CD14-positive monocyte (primary cell): ENCODE results near the gene MAPRE3. TPM values are rescaled to one million over a fixed set of nuclear protein-coding genes. Genes with fewer than 3 reads are reported as not detected.

Source experiments
- DNase-seq, 3 donors: peaks; one replicate each; pipeline ENCODE4 v3.0.0-alpha.2; 2011 to 2022
- H2AFZ ChIP-seq: 2 replicates; pipeline ENCODE4 v1.6.0; 2012; ENCODE audit warnings: mild to moderate bottlenecking, low read depth, low read length, inconsistent platforms; ENCODE audit not compliant: insufficient read depth, poor library complexity, severe bottlenecking
- H3K27ac ChIP-seq, 2 donors: 1 replicate in 1 of 2; 2 replicates in 1 of 2; pipeline ENCODE4 v1.5.1; 2012 to 2013; ENCODE audit warnings: low read length in 2 of 2, control low read depth in 1 of 2, inconsistent platforms in 1 of 2, low read depth in 1 of 2, mild to moderate bottlenecking in 1 of 2
- H3K27me3 ChIP-seq, 2 donors: one replicate each; pipeline versions ENCODE4 v1.6.0 to v1.6.1; 2011 to 2013; ENCODE audit warnings: low read length in 2 of 2; ENCODE audit not compliant: control insufficient read depth in 2 of 2, insufficient read depth in 2 of 2
- H3K36me3 ChIP-seq, 2 donors: replicated peaks in 1 of 2; 1 replicate in 1 of 2; 2 replicates in 1 of 2; pipeline versions ENCODE4 v1.5.1 to v1.6.1; 2012 to 2013; ENCODE audit warnings: low read length in 2 of 2, control low read depth in 1 of 2, inconsistent platforms in 1 of 2, mild to moderate bottlenecking in 1 of 2; ENCODE audit not compliant: insufficient read depth in 2 of 2, control insufficient read depth in 1 of 2
- H3K4me1 ChIP-seq, 2 donors: 1 replicate in 1 of 2; 2 replicates in 1 of 2; pipeline versions ENCODE4 v1.5.1 to v1.6.1; 2012 to 2013; ENCODE audit warnings: low read length in 2 of 2, control low read depth in 1 of 2, inconsistent platforms in 1 of 2, mild to moderate bottlenecking in 1 of 2, moderate library complexity in 1 of 2; ENCODE audit not compliant: insufficient read depth in 2 of 2, control insufficient read depth in 1 of 2
- H3K4me2 ChIP-seq: replicated peaks from 2 replicates; pipeline ENCODE3; 2012; ENCODE audit warnings: low read length, moderate library complexity, mild to moderate bottlenecking; ENCODE audit not compliant: poor library complexity, severe bottlenecking; ENCODE audit errors: extremely low read depth
- H3K4me3 ChIP-seq, 3 experiments: fragments of 200-600 bp in 1 of 3; sonication (generic) in 1 of 3; replicated peaks in 1 of 3; 1 replicate in 2 of 3; 2 replicates in 1 of 3; pipeline ENCODE4 v1.5.1; 2011 to 2013; ENCODE audit warnings: low read length in 3 of 3, mild to moderate bottlenecking in 3 of 3, control low read depth in 2 of 3, low read depth in 2 of 3, inconsistent platforms in 1 of 3, moderate library complexity in 1 of 3
- H3K79me2 ChIP-seq: 2 replicates; pipeline ENCODE4 v1.6.0; 2012; ENCODE audit warnings: mild to moderate bottlenecking, control low read depth, inconsistent platforms, low read length, moderate library complexity; ENCODE audit not compliant: insufficient read depth
- H3K9ac ChIP-seq: 2 replicates; pipeline ENCODE4 v1.6.0; 2017; ENCODE audit warnings: low read length, mild to moderate bottlenecking; ENCODE audit not compliant: insufficient read depth, poor library complexity, severe bottlenecking
- H3K9me3 ChIP-seq, 2 donors: replicated peaks in 1 of 2; 1 replicate in 1 of 2; 2 replicates in 1 of 2; pipeline versions ENCODE4 v1.5.1 to v1.6.1; 2012 to 2013; ENCODE audit warnings: low read length in 2 of 2, control low read depth in 1 of 2; ENCODE audit not compliant: control insufficient read depth in 1 of 2, insufficient read depth in 1 of 2
- H4K20me1 ChIP-seq: 2 replicates; pipeline ENCODE4 v1.6.0; 2012; ENCODE audit warnings: mild to moderate bottlenecking, low read length, control low read depth, moderate library complexity; ENCODE audit not compliant: insufficient read depth
- H3K27ac Mint-ChIP-seq, 7 donors: one replicate each; pipeline ENCODE4 v1.8.0; 2020; ENCODE audit warnings: mild to moderate bottlenecking in 7 of 7, mixed read lengths in 7 of 7, moderate library complexity in 6 of 7, inconsistent platforms in 2 of 7
- H3K27me3 Mint-ChIP-seq, 3 donors: one replicate each; pipeline ENCODE4 v1.8.0; 2021 to 2022; ENCODE audit warnings: low read depth in 3 of 3, mild to moderate bottlenecking in 3 of 3, mixed read lengths in 3 of 3, moderate library complexity in 3 of 3, inconsistent platforms in 1 of 3
- H3K36me3 Mint-ChIP-seq, 2 donors: one replicate each; pipeline ENCODE4 v1.8.0; 2020; ENCODE audit warnings: mixed read lengths in 2 of 2, inconsistent platforms in 1 of 2, mild to moderate bottlenecking in 1 of 2
- H3K4me1 Mint-ChIP-seq: one replicate; pipeline ENCODE4 v1.8.0; 2020; ENCODE audit warnings: mild to moderate bottlenecking, mixed read lengths
- H3K4me3 Mint-ChIP-seq, 2 donors: one replicate each; pipeline ENCODE4 v1.8.0; 2020; ENCODE audit warnings: mild to moderate bottlenecking in 2 of 2, mixed read lengths in 2 of 2, moderate library complexity in 1 of 2
- H3K9me3 Mint-ChIP-seq, 7 donors: one replicate each; pipeline ENCODE4 v1.8.0; 2020 to 2022; ENCODE audit warnings: mixed read lengths in 7 of 7, mild to moderate bottlenecking in 6 of 7, moderate library complexity in 6 of 7, inconsistent platforms in 2 of 7
- CTCF ChIP-seq: fragments of 200-600 bp; IDR thresholded peaks from one replicate; pipeline ENCODE4 v1.8.0; 2022; ENCODE audit warnings: antibody characterized with exemption, mild to moderate bottlenecking
- WGBS: methylation state at CpG from one replicate; pipeline ENCODE4 v1.1.5; 2013; ENCODE audit warnings: missing lambda C conversion rate; ENCODE audit not compliant: insufficient coverage; 5-methylcytosine and 5-hydroxymethylcytosine counted together
- intact Hi-C, 2 donors: fragments of 100-400 bp; cut with micrococcal nuclease; formaldehyde crosslinking; loops; one replicate each; pipeline versions ENCODE4 v1.15.0 to v1.15.1; 2023
- polyA plus RNA-seq, 3 donors: library from polyadenylated mRNA; depleted of rRNA in 1 of 3; unstranded in 2 of 3; stranded (reverse) in 1 of 3; fragments of 300-500 nt in 2 of 3; fragments of >200 nt in 1 of 3; fragmentation: Illumina TruSeq in 2 of 3; gene quantifications; 1 replicate in 2 of 3; 2 replicates in 1 of 3; pipeline ENCODE4 v1.2.3, GENCODE V29; 2012 to 2021

The MAPRE3 gene
- polyA plus RNA-seq, 3 donors, result 2.4 to 14.4 (median 3.5) TPM

DNA sequence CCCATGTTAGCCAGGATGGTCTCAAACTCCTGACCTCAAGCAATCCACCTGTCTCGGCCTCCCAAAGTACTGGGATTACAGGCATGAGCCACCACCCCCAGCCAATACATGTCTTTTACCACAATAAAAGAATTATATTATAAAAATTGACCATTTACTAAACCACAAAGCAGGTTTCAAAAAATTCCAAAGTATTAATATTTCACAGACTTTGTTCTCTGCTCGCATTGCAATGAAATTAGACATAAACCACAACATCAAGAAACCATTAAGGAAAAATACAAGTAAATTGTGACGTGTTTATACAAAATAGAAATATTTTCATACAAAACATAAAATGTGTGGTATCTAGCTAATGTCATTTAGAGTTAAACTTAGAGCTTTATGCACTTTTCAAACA, 13.4 kb upstream of the MAPRE3 start:
- Histone ChIP-seq H3K4me1 (peaks cover 8 to 13% of the 10 kb centered on the region in 2 donors), H3K4me2 (no peak overlapping the region), H3K36me3 (no peaks in the 10 kb centered on the region), H3K79me2 (no peaks in the 10 kb centered on the region), H3K9ac (no peak overlapping the region), H4K20me1 (no peaks in the 10 kb centered on the region), H3K4me3 (no peak overlapping the region), H3K27me3 (peaks cover 0 to 13% of the 10 kb centered on the region in 2 donors), H3K9me3 (no peaks in the 10 kb centered on the region), H3K27ac (no peak overlapping the region), H2AFZ (no peak overlapping the region)
- peaks cover 12% of the 10 kb centered on the region for H3K4me1 Mint-ChIP-seq
- H3K27me3 Mint-ChIP-seq, result peaks cover 22 to 29% (median 23%) of the 10 kb centered on the region in 3 donors
- DNase-seq, result no peak
- H3K27ac Mint-ChIP-seq, result no peak overlapping the region
- WGBS, result no CpG with 5 or more reads among the region's 3 CpGs
- intact Hi-C loops, result no loop called here
- H3K36me3 Mint-ChIP-seq, result no peaks in the 10 kb centered on the region
- peaks cover 0 to 3% (median 0%) of the 10 kb centered on the region in 7 donors for H3K9me3 Mint-ChIP-seq
- no peak for TF ChIP-seq CTCF
- H3K4me3 Mint-ChIP-seq, result peak overlapping the region in 1 of 2 donors; percentile 9

GRCh38 chr2:26957534-26957933, 12.9 kb upstream of the MAPRE3 start:
- Mint-ChIP-seq H3K4me3 (peak overlapping the region in 1 of 2 donors; percentile 9), H3K36me3 (no peaks in the 10 kb centered on the region), H3K4me1 (peaks cover 12% of the 10 kb centered on the region), H3K27me3 (peaks cover 22 to 29% (median 23%) of the 10 kb centered on the region in 3 donors), H3K9me3 (peaks cover 0 to 3% (median 0%) of the 10 kb centered on the region in 7 donors), H3K27ac (no peak overlapping the region)
- Histone ChIP-seq H4K20me1 (no peaks in the 10 kb centered on the region), H3K4me1 (peaks cover 8 to 13% of the 10 kb centered on the region in 2 donors), H3K79me2 (no peaks in the 10 kb centered on the region), H3K36me3 (no peaks in the 10 kb centered on the region), H3K9me3 (no peaks in the 10 kb centered on the region), H3K27me3 (peaks cover 0 to 13% of the 10 kb centered on the region in 2 donors), H3K9ac (no peak overlapping the region), H3K27ac (no peak overlapping the region), H2AFZ (no peak overlapping the region), H3K4me2 (no peak overlapping the region), H3K4me3 (no peak overlapping the region)
- no peak for DNase-seq
- intact Hi-C loops, result no loop called here
- no CpG with 5 or more reads among the region's 3 CpGs for WGBS
- no peak for TF ChIP-seq CTCF
